Trophoblast cell (in vitro differentiated cells and primary cell): ENCODE data around the gene ADRA2A.

ENCODE experiments used
- DNase-seq, 2 donors: peaks; one replicate each; pipeline ENCODE4 v3.0.0-alpha.2; 2016
- H2AFZ ChIP-seq: 2 replicates; pipeline ENCODE4 v1.6.1; 2013; ENCODE audit warnings: low read length, moderate library complexity, mild to moderate bottlenecking; ENCODE audit not compliant: insufficient read depth, poor library complexity
- H2AK5ac ChIP-seq: 2 replicates; pipeline ENCODE4 v1.6.1; 2013; ENCODE audit warnings: mild to moderate bottlenecking, low read length
- H2BK120ac ChIP-seq: 2 replicates; pipeline ENCODE4 v1.6.1; 2013; ENCODE audit warnings: low read length, mild to moderate bottlenecking, moderate library complexity; ENCODE audit not compliant: insufficient read depth, poor library complexity
- H2BK12ac ChIP-seq: 2 replicates; pipeline ENCODE4 v1.6.1; 2013; ENCODE audit warnings: mild to moderate bottlenecking, low read length, moderate library complexity
- H2BK5ac ChIP-seq: 2 replicates; pipeline ENCODE4 v1.6.1; 2013; ENCODE audit warnings: low read length, low read depth, moderate library complexity, mild to moderate bottlenecking; ENCODE audit not compliant: poor library complexity
- H3K14ac ChIP-seq: 2 replicates; pipeline ENCODE4 v1.6.1; 2013; ENCODE audit warnings: mild to moderate bottlenecking, low read length
- H3K18ac ChIP-seq: 2 replicates; pipeline ENCODE4 v1.6.1; 2013; ENCODE audit warnings: mild to moderate bottlenecking, low read length
- H3K23ac ChIP-seq: 2 replicates; pipeline ENCODE4 v1.6.1; 2013; ENCODE audit warnings: low read length
- H3K27ac ChIP-seq: 2 replicates; pipeline ENCODE4 v1.5.1; 2013; ENCODE audit warnings: low read depth, mild to moderate bottlenecking, inconsistent platforms, low read length, moderate library complexity
- H3K27me3 ChIP-seq: 2 replicates; pipeline ENCODE4 v1.6.1; 2013; ENCODE audit warnings: inconsistent platforms, mild to moderate bottlenecking, low read length, moderate library complexity; ENCODE audit not compliant: insufficient read depth
- H3K36me3 ChIP-seq, 2 experiments: 1 replicate in 1 of 2; 2 replicates in 1 of 2; pipeline ENCODE4 v1.6.1; 2013; ENCODE audit warnings: low read length in 2 of 2, mild to moderate bottlenecking in 2 of 2, moderate library complexity in 1 of 2; ENCODE audit not compliant: insufficient read depth in 2 of 2, control insufficient read depth in 1 of 2
- H3K4ac ChIP-seq: 2 replicates; pipeline ENCODE4 v1.6.1; 2013; ENCODE audit warnings: low read depth, mild to moderate bottlenecking, low read length, moderate library complexity
- H3K4me1 ChIP-seq, 2 experiments: 1 replicate in 1 of 2; 2 replicates in 1 of 2; pipeline ENCODE4 v1.6.1; 2013; ENCODE audit warnings: low read length in 2 of 2, mild to moderate bottlenecking in 2 of 2, moderate library complexity in 1 of 2; ENCODE audit not compliant: insufficient read depth in 2 of 2, control insufficient read depth in 1 of 2
- H3K4me2 ChIP-seq: 2 replicates; pipeline ENCODE4 v1.6.1; 2013; ENCODE audit warnings: inconsistent platforms, mild to moderate bottlenecking, low read length, moderate library complexity
- H3K4me3 ChIP-seq: 2 replicates; pipeline ENCODE4 v1.5.1; 2013; ENCODE audit warnings: mild to moderate bottlenecking, low read depth, low read length, inconsistent platforms
- H3K79me1 ChIP-seq: one replicate; pipeline ENCODE4 v1.6.1; 2013; ENCODE audit warnings: low read length
- H3K79me2 ChIP-seq: 2 replicates; pipeline ENCODE4 v1.6.1; 2013; ENCODE audit warnings: low read length, mild to moderate bottlenecking; ENCODE audit not compliant: control insufficient read depth, insufficient read depth, poor library complexity
- H3K9ac ChIP-seq: 2 replicates; pipeline ENCODE4 v1.6.1; 2013; ENCODE audit warnings: mild to moderate bottlenecking, low read length
- H3K9me3 ChIP-seq: 2 replicates; pipeline ENCODE4 v1.6.1; 2013; ENCODE audit warnings: low read depth, mild to moderate bottlenecking, control low read depth, inconsistent platforms, low read length; ENCODE audit not compliant: insufficient read depth
- H4K12ac ChIP-seq: 2 replicates; pipeline ENCODE4 v1.6.1; 2013; ENCODE audit warnings: low read depth, mild to moderate bottlenecking, low read length, moderate library complexity
- H4K8ac ChIP-seq: 2 replicates; pipeline ENCODE4 v1.6.1; 2013; ENCODE audit warnings: low read depth, mild to moderate bottlenecking, low read length, moderate library complexity
- H4K91ac ChIP-seq: one replicate; pipeline ENCODE4 v1.6.1; 2013; ENCODE audit warnings: low read depth, mild to moderate bottlenecking, low read length, moderate library complexity
- WGBS: extraction: QIAGEN DNeasy Blood & Tissue Kit; methylation state at CpG from one replicate; pipeline ENCODE4 v1.1.7; 2013; ENCODE audit warnings: missing lambda C conversion rate; ENCODE audit not compliant: insufficient read length, insufficient coverage; ENCODE audit errors: extremely low coverage; 5-methylcytosine and 5-hydroxymethylcytosine counted together

The ADRA2A gene

GRCh38 chr10:111084366-111085255 lies 7.8 kb downstream of the ADRA2A start:
- H4K8ac ChIP-seq: no peak overlapping the region
- H3K4me3 ChIP-seq: no peak overlapping the region
- no peak overlapping the region for H2BK120ac ChIP-seq
- no peaks in the 10 kb centered on the region for H3K9me3 ChIP-seq
- no peaks in the 10 kb centered on the region for H3K36me3 ChIP-seq
- no peak overlapping the region for H3K27ac ChIP-seq
- no peak for DNase-seq
- H4K12ac ChIP-seq: no peak overlapping the region
- H4K91ac ChIP-seq: no peak overlapping the region
- H3K9ac ChIP-seq: no peak overlapping the region
- H3K18ac ChIP-seq: no peak overlapping the region
- H2BK5ac ChIP-seq: no peak overlapping the region
- H3K4me2 ChIP-seq: no peak overlapping the region
- H3K79me2 ChIP-seq: no peaks in the 10 kb centered on the region
- H3K79me1 ChIP-seq: no peaks in the 10 kb centered on the region
- no peak overlapping the region for H3K23ac ChIP-seq
- no CpG with 5 or more reads among the region's 14 CpGs for WGBS
- no peak overlapping the region for H2AK5ac ChIP-seq
- H3K4me1 ChIP-seq: no peaks in the 10 kb centered on the region
- no peak overlapping the region for H3K14ac ChIP-seq
- no peak overlapping the region for H2BK12ac ChIP-seq
- H2AFZ ChIP-seq: no peak overlapping the region
- H3K4ac ChIP-seq: no peak overlapping the region
- H3K27me3 ChIP-seq: no peaks in the 10 kb centered on the region

GRCh38 chr10:111085690-111086353 lies 9.0 kb downstream of the ADRA2A start:
- H3K9ac ChIP-seq: no peak overlapping the region
- H3K79me2 ChIP-seq: no peaks in the 10 kb centered on the region
- no peak overlapping the region for H2AK5ac ChIP-seq
- H3K4me3 ChIP-seq: no peak overlapping the region
- no peak overlapping the region for H2AFZ ChIP-seq
- DNase-seq: no peak
- no peak overlapping the region for H3K4me2 ChIP-seq
- no peaks in the 10 kb centered on the region for H3K4me1 ChIP-seq
- H3K9me3 ChIP-seq: no peaks in the 10 kb centered on the region
- no peak overlapping the region for H3K18ac ChIP-seq
- no CpG with 5 or more reads among the region's 6 CpGs for WGBS
- no peaks in the 10 kb centered on the region for H3K79me1 ChIP-seq
- no peak overlapping the region for H2BK120ac ChIP-seq
- H4K12ac ChIP-seq: no peak overlapping the region
- H3K23ac ChIP-seq: no peak overlapping the region
- H3K4ac ChIP-seq: no peak overlapping the region
- no peak overlapping the region for H2BK5ac ChIP-seq
- no peak overlapping the region for H3K27ac ChIP-seq
- H4K8ac ChIP-seq: no peak overlapping the region
- no peaks in the 10 kb centered on the region for H3K27me3 ChIP-seq
- H3K36me3 ChIP-seq: no peaks in the 10 kb centered on the region
- no peak overlapping the region for H4K91ac ChIP-seq
- no peak overlapping the region for H2BK12ac ChIP-seq
- no peak overlapping the region for H3K14ac ChIP-seq

- Histone ChIP-seq H3K23ac (no peak overlapping the region), H3K36me3 (no peaks in the 10 kb centered on the region), H2BK120ac (no peak overlapping the region), H3K9me3 (no peaks in the 10 kb centered on the region), H3K79me2 (no peaks in the 10 kb centered on the region), H3K79me1 (no peaks in the 10 kb centered on the region), H2BK12ac (no peak overlapping the region), H3K4ac (no peak overlapping the region), H2AFZ (no peak overlapping the region), H4K12ac (no peak overlapping the region), H3K9ac (no peak overlapping the region), H4K91ac (no peak overlapping the region), H3K18ac (no peak overlapping the region), H2AK5ac (no peak overlapping the region), H2BK5ac (no peak overlapping the region), H3K27me3 (no peaks in the 10 kb centered on the region), H3K4me2 (no peak overlapping the region), H3K27ac (no peak overlapping the region), H3K4me1 (no peaks in the 10 kb centered on the region), H3K4me3 (no peak overlapping the region), H3K14ac (no peak overlapping the region), H4K8ac (no peak overlapping the region)
- DNase-seq: no peak
- no CpG with 5 or more reads among the region's 3 CpGs for WGBS
Observed at GRCh38 chr10:111086574-111086973, 9.7 kb downstream of the ADRA2A start.

GRCh38 chr10:111087331-111087756 lies 10.5 kb downstream of the ADRA2A start:
- no peak overlapping the region for H3K23ac ChIP-seq
- no peaks in the 10 kb centered on the region for H3K9me3 ChIP-seq
- H3K4me2 ChIP-seq: no peak overlapping the region
- no peak overlapping the region for H3K27ac ChIP-seq
- H3K14ac ChIP-seq: no peak overlapping the region
- H2BK120ac ChIP-seq: no peak overlapping the region
- H3K27me3 ChIP-seq: no peaks in the 10 kb centered on the region
- H3K4me1 ChIP-seq: no peaks in the 10 kb centered on the region
- H3K36me3 ChIP-seq: no peaks in the 10 kb centered on the region
- no peak overlapping the region for H2BK12ac ChIP-seq
- no peak overlapping the region for H2BK5ac ChIP-seq
- no CpG with 5 or more reads among the region's 11 CpGs for WGBS
- H3K18ac ChIP-seq: no peak overlapping the region
- no peak for DNase-seq
- H4K91ac ChIP-seq: no peak overlapping the region
- no peak overlapping the region for H3K9ac ChIP-seq
- no peaks in the 10 kb centered on the region for H3K79me2 ChIP-seq
- H2AFZ ChIP-seq: no peak overlapping the region
- H4K12ac ChIP-seq: no peak overlapping the region
- H3K4ac ChIP-seq: no peak overlapping the region
- H4K8ac ChIP-seq: no peak overlapping the region
- no peak overlapping the region for H3K4me3 ChIP-seq
- H3K79me1 ChIP-seq: no peaks in the 10 kb centered on the region
- no peak overlapping the region for H2AK5ac ChIP-seq
